AG04450 (cell line): ENCODE results near the gene FSD2. TPM values are rescaled to one million over a fixed set of nuclear protein-coding genes. Genes with fewer than 3 reads are reported as not detected.

Experiments
- CTCF ChIA-PET: fragments of 300-600, 350-600 bp; formaldehyde crosslinking; extraction: SDS; loops from one replicate; lab custom pipeline; 2022; ENCODE audit warnings: antibody characterized with exemption, inconsistent platforms; lab: Charles Lee
- POLR2A ChIA-PET: fragments of 350-600 bp; formaldehyde crosslinking; extraction: SDS; loops from one replicate; lab custom pipeline; 2021; ENCODE audit warnings: antibody characterized with exemption, inconsistent platforms; lab: Yijun Ruan, JAX
- DNase-seq: peaks from one replicate; pipeline ENCODE4 v3.0.0-alpha.2; 2011; ENCODE audit warnings: low read depth, low spot score
- H3K27ac ChIP-seq: one replicate; pipeline ENCODE4 v1.5.1; 2012; ENCODE audit warnings: low read depth, low read length, control low read depth
- H3K27me3 ChIP-seq: one replicate; pipeline ENCODE4 v1.6.0; 2012; ENCODE audit warnings: low read length; ENCODE audit not compliant: control insufficient read depth, insufficient read depth
- H3K4me3 ChIP-seq: 2 replicates; pipeline ENCODE4 v1.5.1; 2011; ENCODE audit warnings: mild to moderate bottlenecking, low read depth, low read length, control low read depth
- H3K9me3 ChIP-seq: 2 replicates; pipeline ENCODE4 v1.5.1; 2012; ENCODE audit warnings: low read length; ENCODE audit not compliant: control insufficient read depth, insufficient read depth
- polyA plus RNA-seq: library from polyadenylated mRNA; depleted of rRNA; stranded (reverse); fragments of >200 nt; gene quantifications from 2 replicates; pipeline ENCODE4 v1.2.3, GENCODE V29; 2011
- TF ChIP-seq, protein P1 (sequence below): IDR thresholded peaks from 2 replicates; pipeline ENCODE4 v1.5.1; 2011; ENCODE audit warnings: low read depth, low read length, control low read depth, inconsistent platforms

Gene FSD2
- polyA plus RNA-seq, 1 experiment: not detected

DNA sequence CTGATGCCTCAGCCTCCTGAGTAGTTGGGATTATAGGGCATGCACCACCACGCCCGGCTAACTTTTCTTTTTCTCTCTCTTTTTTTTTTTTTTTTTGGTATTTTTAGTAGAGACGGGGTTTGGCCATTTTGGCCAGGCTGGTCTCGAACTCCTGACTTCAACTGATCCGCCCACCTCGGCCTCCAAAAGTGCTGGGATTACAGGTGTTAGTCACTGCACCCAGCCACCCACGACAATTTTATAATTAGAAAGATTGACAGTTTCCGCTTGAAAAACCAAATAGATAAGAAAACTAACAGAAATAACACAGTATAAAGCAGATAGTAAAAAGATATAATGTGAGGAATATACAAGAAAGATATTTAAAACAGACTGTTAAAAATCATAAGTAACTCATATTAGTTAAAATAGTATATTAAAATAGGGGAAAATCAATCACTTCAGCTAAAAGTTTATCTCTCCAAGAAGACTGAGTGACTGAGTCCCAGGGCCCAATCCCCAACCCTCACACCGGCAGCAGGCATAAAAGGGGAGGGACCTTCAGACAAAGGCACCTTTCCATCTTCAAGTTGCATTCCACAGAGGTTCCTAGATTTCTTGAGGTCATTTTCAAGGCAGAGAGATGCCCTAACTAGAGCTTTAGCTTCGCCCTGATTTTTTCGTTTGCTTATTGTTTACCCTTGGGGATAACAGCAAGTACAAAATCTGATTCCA lies 2.2 kb upstream of the FSD2 start:
- Histone ChIP-seq H3K27ac (no peak overlapping the region), H3K9me3 (no peaks in the 10 kb centered on the region), H3K4me3 (no peak overlapping the region), H3K27me3 (peaks cover 2% of the 10 kb centered on the region)
- no peak for DNase-seq
- TF ChIP-seq, protein P1, sequence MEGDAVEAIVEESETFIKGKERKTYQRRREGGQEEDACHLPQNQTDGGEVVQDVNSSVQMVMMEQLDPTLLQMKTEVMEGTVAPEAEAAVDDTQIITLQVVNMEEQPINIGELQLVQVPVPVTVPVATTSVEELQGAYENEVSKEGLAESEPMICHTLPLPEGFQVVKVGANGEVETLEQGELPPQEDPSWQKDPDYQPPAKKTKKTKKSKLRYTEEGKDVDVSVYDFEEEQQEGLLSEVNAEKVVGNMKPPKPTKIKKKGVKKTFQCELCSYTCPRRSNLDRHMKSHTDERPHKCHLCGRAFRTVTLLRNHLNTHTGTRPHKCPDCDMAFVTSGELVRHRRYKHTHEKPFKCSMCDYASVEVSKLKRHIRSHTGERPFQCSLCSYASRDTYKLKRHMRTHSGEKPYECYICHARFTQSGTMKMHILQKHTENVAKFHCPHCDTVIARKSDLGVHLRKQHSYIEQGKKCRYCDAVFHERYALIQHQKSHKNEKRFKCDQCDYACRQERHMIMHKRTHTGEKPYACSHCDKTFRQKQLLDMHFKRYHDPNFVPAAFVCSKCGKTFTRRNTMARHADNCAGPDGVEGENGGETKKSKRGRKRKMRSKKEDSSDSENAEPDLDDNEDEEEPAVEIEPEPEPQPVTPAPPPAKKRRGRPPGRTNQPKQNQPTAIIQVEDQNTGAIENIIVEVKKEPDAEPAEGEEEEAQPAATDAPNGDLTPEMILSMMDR: no peak
- CTCF ChIA-PET: no interaction called here
- POLR2A ChIA-PET: no interaction called here

GRCh38 chr15:82804575-82804949 lies 1.3 kb downstream of the FSD2 start:
- TF ChIP-seq, protein P1: no peak
- peaks cover 16% of the 10 kb centered on the region for H3K27me3 ChIP-seq
- CTCF ChIA-PET: no interaction called here
- POLR2A ChIA-PET: no interaction called here
- DNase-seq: no peak
- H3K27ac ChIP-seq: no peak overlapping the region
- no peak overlapping the region for H3K4me3 ChIP-seq
- no peaks in the 10 kb centered on the region for H3K9me3 ChIP-seq

DNA sequence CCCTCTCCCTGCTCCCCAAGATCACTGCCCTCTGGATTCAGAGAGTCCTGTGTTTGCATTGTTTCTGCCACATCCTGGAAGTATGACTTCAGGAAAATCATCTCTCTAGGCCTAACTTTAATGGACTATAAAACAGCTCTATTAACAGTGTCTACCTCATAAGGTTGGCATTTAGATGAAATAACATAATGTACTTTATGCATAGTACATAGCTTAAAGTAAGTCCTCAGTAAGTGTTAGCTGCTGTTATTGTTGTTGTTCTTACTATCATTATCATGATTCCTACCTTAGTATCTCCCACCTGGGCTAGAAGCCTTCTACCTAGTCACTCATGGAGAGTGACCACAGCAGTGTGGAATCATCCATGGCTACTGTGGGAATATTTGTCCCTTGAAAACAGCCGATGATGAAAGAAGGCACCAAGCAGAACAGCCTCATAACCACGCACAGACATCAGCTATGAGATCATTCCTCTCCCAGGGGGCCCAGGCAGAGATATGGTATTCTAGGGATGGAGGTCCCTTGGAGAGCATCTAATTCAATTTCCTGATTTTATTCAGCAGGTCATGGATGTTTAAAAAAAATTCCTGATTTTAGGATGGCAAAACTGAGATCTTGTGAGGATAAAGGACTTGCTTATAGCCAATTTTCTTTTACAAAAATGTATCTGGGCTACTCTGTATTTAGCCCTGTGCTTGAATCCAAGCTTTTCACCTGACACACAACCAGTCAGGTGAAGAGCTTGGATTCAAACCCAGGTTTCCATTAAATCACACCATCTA lies 1.9 kb downstream of the FSD2 start:
- ChIA-PET POLR2A (no interaction called here), CTCF (no interaction called here)
- no peaks in the 10 kb centered on the region for H3K9me3 ChIP-seq
- TF ChIP-seq, protein P1: no peak
- peaks cover 21% of the 10 kb centered on the region for H3K27me3 ChIP-seq
- no peak for DNase-seq
- no peak overlapping the region for H3K4me3 ChIP-seq
- H3K27ac ChIP-seq: no peak overlapping the region

DNA sequence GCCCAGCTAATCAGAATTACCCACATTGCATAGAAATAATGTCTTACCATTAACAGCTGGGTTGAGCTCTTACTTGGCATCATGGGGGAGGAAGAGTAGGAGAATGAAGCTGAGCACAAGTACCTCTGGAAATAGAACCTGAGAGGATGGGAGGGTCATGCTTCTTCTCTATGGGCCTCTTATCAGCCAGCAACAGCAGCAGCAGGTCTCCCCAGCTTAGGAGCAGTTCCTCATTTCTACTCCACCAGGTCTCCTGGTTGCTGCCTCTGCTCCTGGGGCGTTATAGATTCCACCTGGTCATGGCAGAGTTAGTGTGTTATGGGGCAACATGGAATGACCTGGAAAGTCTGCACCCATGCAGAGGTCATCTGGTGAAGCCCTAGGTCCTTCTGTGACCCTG lies 3.4 kb downstream of the FSD2 start:
- Histone ChIP-seq H3K27ac (no peak overlapping the region), H3K4me3 (no peak overlapping the region), H3K27me3 (peaks cover 23% of the 10 kb centered on the region), H3K9me3 (no peaks in the 10 kb centered on the region)
- POLR2A ChIA-PET: no interaction called here
- TF ChIP-seq, protein P1: no peak
- CTCF ChIA-PET: no interaction called here
- no peak for DNase-seq

- ChIA-PET POLR2A (no interaction called here), CTCF (no interaction called here)
- DNase-seq: no peak
- Histone ChIP-seq H3K27ac (no peak overlapping the region), H3K27me3 (peaks cover 25% of the 10 kb centered on the region), H3K9me3 (no peaks in the 10 kb centered on the region), H3K4me3 (no peak overlapping the region)
- TF ChIP-seq, protein P1: no peak
Measured at GRCh38 chr15:82799183-82799841, 6.6 kb downstream of the FSD2 start.
